ENCODE data around the gene USP28. TPM values are rescaled to one million over a fixed set of nuclear protein-coding genes. Genes with fewer than 3 reads are reported as not detected.

USP28 gene
- total and polyA plus RNA-seq, 2 of the 8 experiments (the other 6 are each of a cell fraction or from before 2014, with no cell fraction given), result 82.6 to 119 TPM

DNA sequence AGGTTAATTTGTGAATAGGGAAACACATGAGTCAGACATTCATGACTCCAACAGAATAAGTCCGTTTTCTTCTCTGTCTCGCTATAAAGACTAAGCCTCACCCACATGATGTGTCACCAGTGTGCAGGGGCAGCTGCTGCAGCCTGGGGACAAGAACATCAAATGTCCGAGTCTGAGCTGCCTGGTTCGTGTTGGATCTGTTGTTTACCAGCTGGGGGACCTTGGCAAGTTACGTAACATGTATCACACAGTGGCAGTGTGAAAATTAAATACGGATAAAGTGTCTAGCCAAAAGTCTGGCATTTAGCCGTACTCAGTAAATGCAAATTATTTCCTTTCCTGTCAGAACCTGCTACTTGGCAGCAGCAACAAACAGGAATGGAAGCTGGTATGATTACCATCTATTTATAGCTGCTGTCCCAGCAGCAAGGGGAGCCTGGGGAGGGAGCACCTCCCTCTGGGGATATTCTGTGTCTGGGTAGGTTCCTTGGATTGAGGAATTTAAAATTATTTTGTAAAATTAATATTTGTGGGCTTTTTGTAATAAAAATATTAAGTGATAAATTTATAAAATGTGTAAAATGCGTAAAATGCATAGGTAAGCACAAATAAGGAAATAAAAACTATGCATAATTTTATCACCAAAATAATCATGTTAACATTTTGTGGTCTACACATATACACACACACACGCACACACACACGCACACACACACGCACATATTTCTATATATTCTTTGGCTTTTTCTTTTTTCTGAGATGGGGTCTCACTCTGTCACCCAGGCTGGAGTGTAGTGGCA lies 97.1 kb downstream of the USP28 start (continued):
- no peak for TF ChIP-seq RNF2 (IDR thresholded peaks at IDR 0.05; ENCODE audit: borderline replicate concordance, low read depth, low read length, missing control alignments, poor library complexity, severe bottlenecking)
- no peak for TF ChIP-seq POLR2AphosphoS5 (IDR thresholded peaks at IDR 0.05; ENCODE audit: low read depth, low read length)
- no peak for TF ChIP-seq PHF8 (conservative IDR thresholded peaks at IDR 0.05; ENCODE audit: low read depth, low read length)
- no peak for TF ChIP-seq TAF7 (optimal IDR thresholded peaks at IDR 0.05; ENCODE audit: borderline replicate concordance, low read depth, low read length)
- no peak for TF ChIP-seq NANOG (IDR thresholded peaks at IDR 0.05; ENCODE audit: insufficient read depth, low read depth, low read length, poor library complexity, severe bottlenecking)
- no peak for TF ChIP-seq TEAD4 (IDR thresholded peaks at IDR 0.05; ENCODE audit: low read depth, low read length)
- no peak for TF ChIP-seq JUND (IDR thresholded peaks at IDR 0.05; ENCODE audit: low read length)
- TF ChIP-seq MAFK (IDR thresholded peaks at IDR 0.05; ENCODE audit: low read depth, low read length), result no peak

Measured in H1 (cell line).